Activated CD8-positive, alpha-beta memory T cell treated with anti-CD3 and anti-CD28 coated beads, Interleukin-2, amount 50 U/mL, for 24 hours (primary cell): Measurements from ENCODE around the gene CBY2.
"Not testable (repeated sequence)": the region's sequence is repeated elsewhere in the genome, so short reads cannot be mapped to it uniquely, and the experiment has no call there.

Source experiments
- DNase-seq: peaks from one replicate; pipeline ENCODE4 v3.0.0-alpha.2; 2020; ENCODE audit errors: extremely low read depth

CBY2 gene

GRCh38 chr13:45702088-45702487 lies at the start of gene CBY2:
TSS of gene CBY2 (plus strand) at chr13:45702320. CDS start at chr13:45702391, 71 bp downstream.
- no peak for DNase-seq

- DNase-seq, result no peak
Measured at GRCh38 chr13:45654633-45655349, 47.3 kb upstream of the CBY2 start.

DNA sequence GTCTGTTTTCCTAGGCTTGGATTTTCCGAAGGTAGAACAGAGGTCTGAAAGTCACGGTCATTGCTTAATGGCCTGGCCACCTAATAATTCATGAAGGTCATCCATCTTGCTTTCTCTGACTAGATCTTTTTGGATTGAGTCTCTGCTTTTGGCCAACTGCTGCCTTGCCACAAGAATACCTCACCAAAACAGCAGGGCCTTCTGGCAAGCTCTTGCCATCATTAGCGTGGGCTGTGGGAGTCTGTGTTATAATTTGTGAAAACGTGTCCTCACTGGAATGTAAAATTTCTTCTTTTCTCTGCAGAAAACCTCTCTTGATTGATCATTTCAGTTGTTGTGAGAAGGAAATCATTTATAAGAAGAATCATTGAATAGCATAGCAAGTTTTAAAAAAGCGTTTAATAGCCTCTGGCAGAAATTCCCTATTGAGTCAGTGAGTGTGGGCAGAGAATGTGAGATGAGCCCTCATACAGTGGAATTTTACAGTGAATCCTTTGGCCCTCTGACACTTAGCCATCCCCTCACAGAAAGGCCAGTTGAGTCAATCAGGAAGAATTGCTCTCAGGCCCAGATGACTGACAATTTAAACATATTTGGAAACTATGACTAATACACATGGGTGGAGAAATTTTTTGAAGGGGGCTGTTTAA lies 43.4 kb upstream of the CBY2 start:
- DNase-seq, result no peak

GRCh38 chr13:45659536-45659935 lies 42.6 kb upstream of the CBY2 start:
- DNase-seq, result no peak

- not testable (repeated sequence) for DNase-seq
Measured at GRCh38 chr13:45660458-45660857, 41.7 kb upstream of the CBY2 start.

DNA sequence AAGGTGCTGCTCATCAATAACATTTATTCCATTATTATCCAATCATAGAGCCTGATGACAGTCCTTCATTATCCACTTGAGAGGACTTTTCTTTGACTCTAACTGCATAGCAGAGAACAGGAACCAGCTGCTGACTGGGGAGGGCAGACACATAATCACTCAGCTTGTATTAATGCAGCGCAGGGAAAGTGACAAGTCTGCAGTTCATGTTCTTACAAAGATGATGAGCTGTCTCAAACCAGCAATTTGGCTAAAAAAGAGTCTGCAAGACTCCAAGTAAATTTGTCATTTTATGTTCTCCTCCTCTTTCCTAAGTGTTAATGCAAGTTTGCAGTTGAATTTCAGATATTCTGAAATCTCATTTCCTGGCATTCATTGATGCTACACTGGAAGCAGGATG lies 40.0 kb upstream of the CBY2 start:
- DNase-seq, result no peak

DNA sequence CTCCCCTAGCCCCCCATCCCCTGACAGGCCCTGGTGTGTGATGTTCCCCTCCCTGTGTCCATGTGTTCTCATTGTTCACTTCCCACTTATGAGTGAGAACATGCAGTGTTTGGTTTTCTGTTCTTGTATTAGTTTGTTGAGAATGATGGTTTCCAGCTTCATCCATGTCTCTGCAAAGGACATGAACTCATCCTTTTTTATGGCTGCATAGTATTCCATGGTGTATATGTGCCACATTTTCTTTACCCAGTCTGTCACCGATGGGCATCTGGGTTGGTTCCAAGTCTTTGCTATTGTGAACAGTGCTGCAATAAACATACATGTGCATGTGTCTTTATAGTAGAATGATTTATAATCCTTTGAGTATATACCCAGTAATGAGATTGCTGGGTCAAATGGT lies 39.2 kb upstream of the CBY2 start:
- not testable (repeated sequence) for DNase-seq

GRCh38 chr13:45669626-45670025 lies 32.5 kb upstream of the CBY2 start:
- DNase-seq, result not testable (repeated sequence)

DNA sequence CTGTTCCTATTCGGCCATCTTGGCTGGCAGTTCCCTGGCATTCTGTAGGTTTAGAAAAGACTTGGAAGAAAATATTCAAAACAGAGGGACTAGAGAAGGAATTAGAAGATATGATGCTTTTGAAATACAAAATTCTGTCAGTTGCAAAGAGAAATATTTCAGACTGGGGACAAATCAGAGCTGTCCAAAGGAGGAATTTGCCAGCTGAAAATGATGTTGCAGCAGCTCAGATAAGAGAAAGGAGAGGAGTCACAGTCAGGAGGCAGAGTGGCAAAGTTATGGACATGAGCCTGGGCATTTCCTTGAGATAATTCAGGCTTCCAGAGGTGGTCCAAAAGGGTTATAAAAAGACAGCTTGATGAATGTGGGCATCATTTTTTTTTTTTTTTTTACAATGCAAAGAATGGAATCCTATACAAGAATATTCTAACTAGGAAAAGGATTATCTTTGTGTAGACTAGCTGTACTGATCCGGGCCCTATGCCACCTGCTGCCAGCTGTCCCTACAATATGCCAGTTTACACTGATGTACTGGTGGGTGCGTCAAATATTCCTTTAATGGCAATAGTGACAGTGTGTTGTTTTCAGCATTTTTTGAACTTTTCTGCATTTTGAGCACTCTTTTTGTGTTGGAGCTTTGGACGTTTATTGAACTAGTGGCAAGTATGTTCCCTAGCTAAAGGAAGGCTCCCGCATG lies 31.8 kb upstream of the CBY2 start:
- no peak for DNase-seq

DNA sequence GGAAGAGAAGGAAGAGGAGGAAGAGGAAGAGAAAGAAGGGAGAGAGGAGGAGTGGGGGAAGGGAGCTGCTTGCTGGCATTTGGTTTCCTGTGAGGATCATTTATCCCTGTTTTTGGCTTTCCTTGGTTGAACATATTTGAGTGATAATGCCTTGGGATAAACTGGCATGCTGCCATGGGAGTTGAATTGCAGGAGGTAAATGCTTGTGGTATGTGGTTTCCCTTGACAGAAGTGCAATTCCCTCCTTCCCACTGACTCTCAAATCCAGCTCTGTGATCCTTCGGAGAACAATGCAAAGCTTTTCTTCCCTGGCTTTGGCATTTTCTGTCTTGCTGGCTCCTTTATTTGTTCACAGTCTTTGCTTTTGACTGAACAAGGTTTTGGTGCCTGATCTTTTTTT lies 27.2 kb upstream of the CBY2 start:
- no peak for DNase-seq

DNA sequence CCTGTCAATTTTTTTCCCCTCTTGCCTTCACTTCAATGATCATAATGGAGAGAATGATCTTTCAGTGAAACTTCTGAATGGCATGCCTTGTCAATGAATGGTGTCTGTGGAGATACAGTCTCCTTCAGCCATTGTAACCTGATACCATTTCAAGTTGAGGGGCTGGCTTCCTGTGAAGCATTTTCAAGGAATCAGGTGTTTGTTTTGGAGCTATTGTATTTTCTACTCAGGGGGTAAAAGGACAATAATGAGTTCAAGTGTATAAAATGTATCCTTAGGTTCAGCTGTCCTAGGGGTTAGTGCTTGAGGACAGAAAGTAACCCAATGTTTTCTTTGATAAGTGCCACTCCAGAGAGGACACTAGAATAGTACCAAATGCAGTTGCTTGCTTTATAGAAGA lies 23.8 kb upstream of the CBY2 start:
- DNase-seq, result no peak

- DNase-seq, result no peak
Measured at GRCh38 chr13:45681113-45681512, 21.0 kb upstream of the CBY2 start.

DNA sequence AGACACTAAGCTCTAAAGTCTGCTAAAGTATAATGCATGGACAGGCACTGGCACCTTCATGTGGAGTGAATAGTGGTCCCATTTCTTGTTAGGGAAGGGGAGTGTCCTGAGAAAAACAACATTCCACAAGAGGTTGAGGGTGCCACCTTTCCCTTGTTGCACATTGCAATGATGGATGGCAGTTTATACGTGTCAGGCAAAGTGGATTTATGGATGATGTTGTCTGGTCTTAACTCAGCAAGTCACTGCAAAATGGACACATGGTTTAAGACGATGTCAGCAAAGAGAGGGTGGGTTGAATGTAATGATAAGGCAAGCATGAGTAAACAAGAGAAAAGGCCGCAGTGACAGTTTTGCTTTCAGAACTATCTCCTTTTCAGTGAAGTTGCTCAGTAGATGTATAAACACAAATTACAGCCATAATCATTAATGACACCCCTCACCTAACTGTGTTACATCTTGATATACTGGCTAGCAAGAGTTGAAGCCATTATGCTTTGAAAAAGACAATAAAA lies 19.6 kb upstream of the CBY2 start:
- DNase-seq, result no peak

DNA sequence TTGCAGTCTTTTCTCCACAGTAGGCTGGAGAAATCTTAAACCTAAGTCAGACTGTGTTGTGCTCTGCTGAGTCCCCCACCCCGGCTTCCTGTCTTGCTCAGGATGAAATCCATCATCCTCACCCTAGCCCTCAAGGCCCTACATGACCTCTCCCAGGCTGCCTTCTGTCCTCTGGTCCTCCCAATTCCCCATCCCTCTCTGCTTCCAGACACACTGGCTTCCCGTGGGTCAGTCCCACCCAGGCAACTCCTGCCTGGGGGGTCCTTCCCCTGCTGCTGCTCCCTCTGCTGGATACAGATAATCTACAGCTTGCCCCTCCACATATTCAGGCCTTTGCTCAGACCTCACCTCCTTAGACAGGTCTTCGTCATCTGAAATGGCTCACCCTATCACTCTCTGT lies 18.4 kb upstream of the CBY2 start:
- DNase-seq, result no peak

- DNase-seq, result no peak
Measured at GRCh38 chr13:45688577-45688976, 13.5 kb upstream of the CBY2 start.

- no peak for DNase-seq
Measured at GRCh38 chr13:45690636-45691035, 11.5 kb upstream of the CBY2 start.

- no peak for DNase-seq
Measured at GRCh38 chr13:45691251-45691650, 10.9 kb upstream of the CBY2 start.

- no peak for DNase-seq
Measured at GRCh38 chr13:45691667-45692066, 10.5 kb upstream of the CBY2 start.

DNA sequence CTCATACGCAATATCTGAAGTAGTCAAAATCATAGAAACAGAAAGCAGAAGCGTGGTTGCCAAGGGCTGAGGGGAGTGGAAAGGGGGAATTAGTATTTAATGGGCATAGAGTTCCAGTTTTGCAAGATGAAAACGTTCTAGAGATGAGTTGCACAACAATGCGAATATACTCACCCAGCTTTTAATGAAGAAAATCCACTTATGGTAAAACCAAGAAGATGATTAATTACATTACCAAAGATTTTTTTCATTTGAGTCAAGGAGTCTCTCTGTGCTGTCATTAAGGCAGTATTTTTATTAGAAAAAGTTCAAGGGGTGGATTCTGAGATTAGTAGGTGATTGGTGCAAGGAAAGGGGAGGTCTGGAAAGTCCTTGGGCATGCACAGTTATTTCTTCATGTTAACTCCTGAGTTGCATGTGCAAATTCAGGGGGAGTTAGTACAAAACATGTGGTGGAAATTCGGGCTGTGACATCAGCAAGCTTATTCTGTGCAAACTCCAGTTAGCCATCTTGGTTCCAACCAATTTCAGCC lies 6.9 kb upstream of the CBY2 start:
- no peak for DNase-seq

DNA sequence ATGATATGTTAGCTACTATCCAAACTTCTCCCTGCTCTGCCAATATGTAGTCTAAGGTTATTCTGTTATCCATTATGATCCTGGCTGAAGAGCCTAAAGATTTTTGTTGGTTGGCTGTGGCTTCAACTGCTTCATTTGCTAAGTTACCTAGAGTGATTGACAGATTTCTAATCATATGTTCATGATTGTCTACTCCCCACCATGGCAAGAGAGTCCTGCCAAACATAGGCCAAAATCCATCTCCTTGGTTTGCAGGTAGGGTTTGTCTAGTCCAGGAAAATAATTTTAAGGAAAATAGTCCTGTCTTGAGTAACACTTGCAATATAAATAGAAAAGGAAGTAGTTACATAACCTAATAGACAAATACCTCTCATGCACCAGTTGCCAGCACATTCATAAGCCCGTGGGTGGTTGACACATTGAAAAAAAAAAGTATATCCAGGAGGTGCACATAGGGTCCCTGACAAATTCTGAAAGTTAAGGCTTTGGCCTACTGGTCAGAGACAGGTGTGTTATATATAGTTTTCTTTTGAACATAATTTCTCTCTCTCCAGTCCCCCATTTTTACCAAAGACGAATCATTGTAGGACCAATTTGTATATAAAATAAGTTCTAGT lies 5.4 kb upstream of the CBY2 start:
- no peak for DNase-seq

DNA sequence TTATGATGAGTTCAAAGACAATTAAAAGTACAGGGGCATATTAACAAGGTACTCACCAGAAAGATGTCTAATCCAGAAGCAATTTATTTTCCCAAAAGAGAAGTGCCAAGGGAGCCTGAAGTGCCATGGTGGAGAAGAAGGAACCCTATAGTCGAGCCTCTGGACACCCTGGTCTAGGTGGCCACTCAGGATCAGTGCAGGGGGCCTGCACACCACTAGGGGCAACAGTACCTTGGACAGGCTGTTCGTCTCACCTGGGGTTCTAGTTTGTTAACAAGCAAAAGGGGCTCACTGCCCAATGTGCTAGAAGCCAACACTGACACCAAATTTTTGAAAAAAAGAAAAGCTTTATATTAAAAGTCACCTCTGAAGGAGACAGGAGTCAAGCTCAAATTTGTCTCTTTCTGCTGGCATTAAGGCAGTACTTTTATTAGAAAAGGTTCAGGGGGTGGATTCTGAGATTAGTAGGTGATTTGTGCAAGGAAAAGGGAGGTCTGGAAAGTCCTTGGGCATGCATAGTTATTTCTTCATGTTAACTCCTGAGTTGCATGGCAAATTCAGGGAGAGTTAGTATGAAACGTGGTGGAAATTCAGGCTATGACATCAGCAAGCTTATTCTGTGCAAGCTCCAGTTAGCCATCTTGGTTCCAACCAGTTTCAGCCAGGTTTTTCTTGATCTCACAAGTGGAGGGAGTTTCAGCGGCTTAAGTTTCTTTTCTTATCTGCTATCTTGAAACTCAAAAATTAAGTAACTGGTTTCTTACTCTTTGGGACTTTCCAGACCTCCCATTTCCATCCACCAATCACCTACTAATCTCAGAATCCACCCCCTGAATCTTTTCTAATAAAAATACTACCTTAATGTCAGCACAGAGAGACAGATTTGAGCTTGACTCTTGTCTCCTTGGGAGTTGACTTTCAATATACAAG lies 884 bp upstream of the CBY2 start:
- DNase-seq, result no peak
